HT1080 (cell line): ENCODE measurements around the gene CNKSR2. TPM values are rescaled to one million over a fixed set of nuclear protein-coding genes. Genes with fewer than 3 reads are reported as not detected.
A peak's percentile ranks its signal among the peaks of the same experiment; 100 is the strongest.

Experiments used
- DNase-seq: peaks from one replicate; pipeline ENCODE4 v3.0.0-alpha.2; 2015; ENCODE audit warnings: low read depth
- total RNA-seq: library from RNA; depleted of rRNA; stranded (reverse); fragments of >200 nt; shearing (Covaris generic); gene quantifications from 2 replicates; pipeline ENCODE4 v1.2.3, GENCODE V29; 2014

The CNKSR2 gene
- total RNA-seq, 1 experiment from 2014 or later: 8.6 TPM

DNA sequence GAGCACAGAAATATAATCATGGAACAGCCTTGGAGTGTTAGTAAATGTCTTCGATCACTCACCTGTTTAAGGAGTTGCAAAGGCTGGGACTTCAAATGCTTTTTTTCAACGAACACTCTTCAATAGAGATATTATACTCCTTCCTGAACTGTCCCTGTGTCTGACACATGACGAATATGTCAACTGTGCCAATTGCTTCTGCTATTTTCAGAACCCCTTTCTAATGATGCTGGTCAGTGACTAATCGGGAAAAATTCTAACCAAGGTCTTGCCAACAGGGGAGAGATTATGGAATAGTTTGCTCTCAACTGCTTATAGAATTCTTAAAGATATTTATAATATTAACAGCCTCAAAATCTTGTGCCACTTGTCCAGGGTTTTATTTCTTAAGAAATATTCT, 292.5 kb downstream of the CNKSR2 start:
- DNase-seq: peak; percentile 60

DNA sequence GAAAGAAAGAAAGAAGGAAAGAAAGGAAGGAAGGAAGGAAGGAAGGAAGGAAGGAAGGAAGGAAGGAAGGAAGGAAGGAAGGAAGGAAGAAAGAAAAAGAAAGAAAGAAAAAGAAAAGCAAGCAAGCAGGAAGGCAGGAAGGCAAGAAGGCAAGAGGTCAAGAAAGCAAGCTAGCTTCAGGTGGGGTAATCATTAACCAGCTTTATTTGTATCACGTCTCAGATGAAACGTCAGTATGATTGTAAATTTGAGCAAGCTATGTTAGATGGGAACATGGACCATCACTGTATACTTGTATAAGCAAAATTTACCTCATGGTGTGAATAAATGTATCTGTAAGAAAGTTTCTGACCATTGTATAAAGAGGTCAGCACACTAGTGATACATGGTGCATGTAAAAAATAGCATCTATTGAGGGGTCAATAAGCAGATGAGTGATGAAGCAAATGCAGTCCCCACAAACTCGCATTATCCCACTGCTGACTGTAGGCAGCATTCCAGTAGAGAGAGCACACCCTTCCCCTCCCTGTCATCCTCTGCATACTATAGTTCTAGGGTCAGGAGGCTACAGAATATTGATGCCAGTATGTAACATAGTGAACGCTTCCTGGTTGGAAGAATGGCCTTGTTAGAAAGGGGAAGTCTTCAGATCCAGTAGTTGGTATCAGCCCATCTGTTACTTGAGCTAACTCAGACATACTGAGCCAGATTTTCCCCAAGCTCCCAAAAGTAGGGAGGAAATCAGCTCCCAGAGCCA, 300.4 kb downstream of the CNKSR2 start:
- no peak for DNase-seq

DNA sequence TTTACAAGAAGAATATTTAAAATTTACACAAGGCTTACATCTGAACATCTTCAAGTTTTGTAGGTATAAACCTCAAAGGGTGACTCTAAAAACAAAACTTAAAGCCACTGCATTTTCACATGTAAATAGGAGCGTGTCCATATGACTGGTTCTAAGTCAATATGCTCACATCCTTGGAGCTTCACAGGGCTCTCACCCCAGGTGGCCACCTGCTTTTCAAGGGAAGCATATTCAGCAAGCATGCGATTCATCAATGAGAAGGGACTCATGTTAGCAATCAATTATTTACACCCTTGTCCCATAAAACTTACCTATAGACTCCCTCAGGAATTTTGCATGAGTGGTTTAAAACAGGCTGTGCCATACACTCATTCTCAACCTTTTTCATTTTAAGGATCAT, 301.7 kb downstream of the CNKSR2 start:
- no peak for DNase-seq

DNA sequence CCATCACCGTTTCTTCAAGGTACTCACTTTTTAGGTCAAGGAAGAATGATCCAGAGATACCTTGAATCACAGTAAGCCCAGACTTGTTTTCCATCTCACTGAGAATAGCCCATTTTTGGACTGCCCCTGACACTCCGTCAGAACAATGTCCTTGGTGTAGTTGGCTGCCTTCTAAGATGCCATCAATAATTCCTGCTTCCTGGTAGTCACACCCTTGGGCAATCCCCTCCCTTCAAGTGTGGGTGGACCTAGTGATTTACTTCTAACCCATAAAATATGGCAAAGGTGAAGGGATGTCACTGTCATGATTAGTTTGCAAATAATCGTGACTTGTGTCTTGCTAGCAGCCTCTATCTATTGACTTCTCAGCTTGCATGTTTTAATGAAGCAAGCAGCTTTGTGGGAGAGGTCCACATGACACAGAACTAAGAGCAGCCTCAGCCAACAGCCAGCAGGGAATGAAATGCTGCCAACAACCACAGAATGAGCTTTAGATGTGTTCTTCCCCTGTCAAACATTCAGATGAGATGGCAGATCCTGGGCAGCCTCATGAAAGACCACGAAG, 303.9 kb downstream of the CNKSR2 start:
- no peak for DNase-seq

DNA sequence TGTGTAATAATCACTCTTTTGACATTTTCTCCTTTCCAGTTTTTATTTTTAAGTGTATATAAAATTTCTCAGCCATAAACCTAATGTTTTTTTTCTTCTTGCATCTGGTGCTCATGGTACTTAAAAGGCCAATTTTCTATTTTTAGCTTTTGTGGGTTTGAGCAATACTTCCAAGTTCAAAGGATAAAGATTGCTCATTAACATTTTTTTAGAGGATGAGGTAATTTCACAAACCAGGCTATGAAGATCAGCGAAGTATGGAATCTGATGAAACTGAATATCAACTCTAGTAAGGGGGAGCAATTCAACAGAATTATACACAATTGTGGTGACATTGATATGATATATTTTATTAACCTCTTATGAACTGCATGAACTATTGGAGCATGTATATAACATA, 309.7 kb downstream of the CNKSR2 start:
- no peak for DNase-seq

DNA sequence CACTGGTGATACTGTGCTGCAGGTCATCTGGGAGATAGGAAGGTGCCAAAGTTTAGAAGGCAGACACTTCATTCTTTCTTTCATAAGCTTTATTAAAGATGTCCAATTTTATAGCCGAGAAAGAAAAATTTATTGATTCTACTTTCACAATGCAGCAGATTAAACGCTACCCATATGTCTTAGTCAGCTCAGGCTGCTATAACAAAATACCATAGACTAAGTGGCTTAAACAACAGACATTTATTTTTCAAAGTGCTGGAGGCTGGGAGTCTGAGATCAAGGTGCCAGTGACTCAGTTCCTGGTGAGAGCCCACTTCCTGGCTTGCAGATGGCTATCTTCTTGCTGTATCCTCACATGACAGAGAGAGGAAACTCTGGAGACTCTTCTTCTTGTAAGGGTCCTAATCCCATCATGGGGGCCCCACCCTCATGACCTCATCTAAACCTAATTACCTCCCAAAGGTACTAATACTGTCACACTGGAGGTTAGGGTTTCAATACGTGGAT, 317.3 kb downstream of the CNKSR2 start:
- peak; percentile 81 for DNase-seq

DNA sequence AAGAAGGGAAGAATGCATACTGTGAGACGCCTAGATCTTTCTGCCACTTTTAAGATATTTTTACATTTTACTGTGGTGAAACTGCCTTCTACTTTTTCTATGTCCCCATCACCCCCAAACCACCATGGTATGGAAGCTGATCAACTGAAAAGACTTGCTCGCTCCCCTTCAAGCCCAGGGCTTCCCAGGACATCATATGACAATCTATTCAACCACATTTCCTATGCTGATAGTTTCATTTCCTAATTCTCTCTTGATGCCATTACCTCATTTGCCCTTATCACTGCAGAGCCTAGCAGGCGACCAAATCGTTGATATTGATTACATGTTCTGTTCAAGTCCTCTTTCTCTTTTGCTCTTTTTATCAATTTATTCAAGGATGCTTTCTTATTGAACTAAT, 324.1 kb downstream of the CNKSR2 start:
- no peak for DNase-seq

DNA sequence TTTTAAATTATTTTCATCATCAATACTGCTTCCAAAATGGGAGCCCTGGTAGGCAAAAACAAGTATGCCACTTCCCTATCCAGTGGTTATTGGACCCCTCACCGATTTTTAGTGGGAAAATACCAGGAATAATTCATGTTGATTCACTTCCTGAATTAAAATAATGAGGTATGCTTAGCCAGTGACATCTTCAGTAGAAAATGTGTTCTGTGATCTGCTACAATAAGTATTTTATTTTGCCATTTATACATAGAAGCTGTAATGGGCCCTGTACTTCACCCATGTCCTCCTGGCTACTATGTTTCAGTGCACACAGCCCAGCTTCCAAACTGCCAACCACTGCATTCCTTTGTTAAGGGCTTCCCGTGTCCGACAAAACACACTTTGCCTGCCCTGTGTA, 324.9 kb downstream of the CNKSR2 start:
- peak; percentile 31 for DNase-seq

DNA sequence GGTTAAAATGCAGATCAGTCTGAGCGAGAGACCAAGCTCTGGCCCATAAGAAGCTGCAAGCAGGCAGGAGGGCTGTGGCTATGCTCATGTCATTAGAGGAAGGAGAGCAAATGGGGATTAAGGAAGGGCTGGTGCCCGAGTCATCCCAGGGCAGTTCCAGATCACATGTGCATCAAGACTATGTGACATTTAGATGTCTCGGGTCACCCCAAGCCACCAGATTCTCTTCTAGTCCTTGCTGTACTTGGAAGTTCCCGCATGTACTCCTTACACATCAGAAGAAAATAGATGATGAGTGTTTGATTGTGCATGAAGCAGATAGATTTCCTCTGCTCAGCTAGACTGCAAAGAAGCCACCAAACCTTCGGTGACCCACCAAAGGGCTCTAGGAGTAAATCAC, 326.1 kb downstream of the CNKSR2 start:
- DNase-seq: no peak

DNA sequence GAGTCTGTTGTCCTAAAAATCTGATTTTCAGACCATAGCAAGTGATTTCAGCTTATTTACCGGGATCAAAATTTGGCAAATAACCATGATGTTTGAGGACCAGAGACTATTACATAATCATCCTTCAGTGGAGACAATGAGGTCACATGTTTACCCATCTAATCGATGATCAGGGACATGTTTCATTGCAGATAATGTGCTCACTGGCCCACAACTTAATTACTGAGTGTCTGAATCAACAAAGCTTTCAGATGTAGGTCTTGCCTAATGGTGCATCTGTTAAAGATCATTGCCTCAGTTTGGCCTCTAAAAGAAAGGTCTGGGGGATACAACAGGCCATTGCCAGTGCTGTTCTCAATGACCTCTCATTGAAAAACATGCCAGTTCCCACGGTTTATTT, 326.7 kb downstream of the CNKSR2 start:
- no peak for DNase-seq

DNA sequence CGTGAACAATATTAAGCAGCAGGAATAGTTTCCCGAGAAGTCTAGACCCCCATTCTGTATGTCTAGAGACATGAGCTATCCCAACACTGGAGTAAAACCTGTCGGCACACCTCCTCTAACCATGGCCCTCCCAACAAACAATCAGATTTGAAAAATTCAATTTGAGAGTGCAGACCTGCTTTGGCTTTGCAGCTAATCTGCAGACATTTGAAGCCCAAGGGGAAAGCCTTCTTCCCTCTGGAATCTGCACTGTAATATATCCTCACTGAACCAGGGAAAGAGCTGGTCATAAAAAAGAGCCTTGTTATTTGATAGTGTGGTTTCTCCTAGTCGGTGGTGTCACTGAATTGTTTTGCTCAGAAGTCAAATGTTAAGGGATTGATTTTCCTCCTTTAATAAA, 328.5 kb downstream of the CNKSR2 start:
- DNase-seq: no peak
